Amygdala (tissue), 56 donors: ENCODE data around the gene RRP7A.
"Not testable (repeated sequence)": the region's sequence is repeated elsewhere in the genome, so short reads cannot be mapped to it uniquely, and the experiment has no call there.

ENCODE experiments used
- DNase-seq, 56 donors: peaks; one replicate each; lab custom pipeline; 2025; lab: John Stamatoyannopoulos, UW

RRP7A gene

DNA sequence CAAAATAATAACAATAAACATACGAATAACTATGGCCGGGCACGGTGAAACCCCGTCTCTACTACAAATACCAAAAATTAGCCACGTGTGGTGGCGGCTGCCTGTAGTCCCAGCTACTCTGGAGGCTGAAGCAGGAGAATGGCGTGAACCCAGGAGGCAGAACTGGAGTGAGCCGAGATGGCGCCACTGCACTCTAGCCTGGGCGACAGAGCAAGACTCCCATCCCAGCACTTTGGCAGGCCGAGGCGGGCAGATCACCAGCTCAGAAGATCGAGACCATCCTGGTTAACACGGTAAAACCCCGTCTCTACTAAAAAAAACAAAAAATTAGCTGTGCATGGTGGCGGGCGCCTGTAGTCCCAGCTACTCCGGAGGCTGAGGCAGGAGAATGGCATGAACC lies 17.0 kb upstream of the RRP7A start:
- not testable (repeated sequence) for DNase-seq

DNA sequence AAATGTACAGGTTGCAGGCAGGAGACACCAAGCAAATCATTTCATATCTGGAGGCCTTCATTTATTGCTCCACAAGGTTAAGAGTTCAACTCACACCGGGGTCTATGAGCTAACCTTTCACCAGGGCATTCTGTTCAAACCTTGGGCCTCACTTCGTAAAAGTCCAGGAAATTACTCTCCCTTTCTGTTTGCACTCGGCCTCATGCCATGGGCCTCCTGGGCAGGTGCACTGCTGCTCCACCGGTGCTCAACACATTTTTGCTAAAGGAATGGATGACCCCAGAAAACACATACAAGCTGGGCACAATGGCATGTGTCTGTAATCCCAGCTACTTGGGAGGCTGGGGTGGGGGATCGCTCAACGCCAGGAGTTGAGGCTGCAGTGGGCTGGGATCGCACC lies 16.6 kb upstream of the RRP7A start:
- DNase-seq = no peak

DNA sequence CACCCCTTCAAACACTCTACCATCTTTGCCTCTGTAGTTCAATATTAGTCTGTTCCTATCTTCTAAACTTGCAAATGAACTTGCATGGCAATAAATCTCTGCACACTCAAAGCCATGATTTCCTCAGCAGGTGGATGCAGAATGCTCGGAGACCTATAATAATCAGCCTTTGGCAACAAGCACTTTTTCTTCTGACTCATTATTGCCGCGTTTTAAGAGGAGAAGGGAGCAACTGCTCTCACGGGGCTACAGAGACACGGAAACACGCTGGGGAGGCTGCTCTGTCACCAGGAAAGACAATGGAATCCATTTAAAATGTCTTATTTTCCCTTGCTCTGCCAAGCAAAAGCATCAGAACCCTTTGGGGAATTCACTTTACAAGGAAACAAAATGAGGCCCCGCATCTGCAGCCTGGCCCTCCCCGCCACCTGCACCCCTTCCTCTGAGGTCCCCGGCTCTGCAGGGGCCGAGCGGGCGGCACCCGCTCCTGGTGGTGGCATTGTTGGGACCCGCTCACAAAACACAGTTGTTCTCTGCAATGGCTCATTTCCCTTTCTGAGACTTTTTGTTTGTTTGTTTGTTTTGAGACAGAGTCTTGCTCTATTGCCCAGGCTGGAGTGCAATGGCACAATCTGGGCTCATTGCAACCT lies 15.6 kb upstream of the RRP7A start:
- not testable (repeated sequence) for DNase-seq

DNA sequence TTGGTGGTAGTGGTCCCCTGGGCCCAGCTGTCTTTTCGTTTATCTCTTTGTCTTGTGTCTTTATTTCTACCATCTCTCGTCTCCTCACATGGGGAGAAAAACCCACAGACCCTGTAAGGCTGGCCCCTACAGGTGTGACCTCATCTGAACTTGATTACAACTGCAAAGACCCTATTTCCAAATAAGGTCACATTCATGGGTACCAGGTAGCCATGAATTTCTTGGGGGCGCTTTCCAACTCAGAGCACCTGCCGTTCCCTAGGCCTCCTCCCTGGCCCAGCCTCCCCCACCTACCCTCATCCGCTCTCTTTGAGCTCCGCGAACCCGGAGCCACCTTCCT lies 14.0 kb upstream of the RRP7A start:
- DNase-seq = no peak

DNA sequence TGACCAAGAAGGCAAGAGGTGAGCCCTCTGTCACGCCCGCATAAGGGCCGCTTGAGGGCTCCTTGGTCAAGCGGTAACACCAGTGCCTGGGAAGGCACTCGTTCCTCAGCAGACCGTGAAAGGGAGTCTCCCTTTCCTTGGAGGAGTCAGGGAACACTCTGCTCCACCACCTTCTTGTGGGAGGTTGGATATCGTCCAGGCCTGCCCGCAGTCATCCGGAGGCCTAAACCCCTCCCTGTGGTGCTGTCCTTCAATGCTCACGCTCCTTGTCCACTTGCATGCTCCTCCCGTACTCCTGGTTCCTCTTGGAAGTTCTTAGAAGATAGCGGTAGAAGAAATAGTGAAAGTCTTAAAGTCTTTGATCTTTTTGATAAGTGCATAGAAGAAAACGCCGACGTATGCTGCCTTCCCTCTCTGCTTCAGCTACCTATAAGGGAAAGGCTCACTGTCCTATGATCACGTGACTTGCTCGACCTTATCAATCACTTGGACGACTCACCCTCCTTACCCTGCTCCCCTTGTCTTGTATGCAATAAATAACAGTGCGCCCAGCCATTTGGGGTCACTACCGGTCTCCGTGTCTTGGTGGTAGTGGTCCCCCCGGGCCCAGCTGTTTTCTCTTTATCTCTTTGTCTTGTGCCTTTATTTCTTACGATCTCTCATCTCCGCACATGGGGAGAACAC lies 11.9 kb upstream of the RRP7A start:
- not testable (repeated sequence) for DNase-seq

DNA sequence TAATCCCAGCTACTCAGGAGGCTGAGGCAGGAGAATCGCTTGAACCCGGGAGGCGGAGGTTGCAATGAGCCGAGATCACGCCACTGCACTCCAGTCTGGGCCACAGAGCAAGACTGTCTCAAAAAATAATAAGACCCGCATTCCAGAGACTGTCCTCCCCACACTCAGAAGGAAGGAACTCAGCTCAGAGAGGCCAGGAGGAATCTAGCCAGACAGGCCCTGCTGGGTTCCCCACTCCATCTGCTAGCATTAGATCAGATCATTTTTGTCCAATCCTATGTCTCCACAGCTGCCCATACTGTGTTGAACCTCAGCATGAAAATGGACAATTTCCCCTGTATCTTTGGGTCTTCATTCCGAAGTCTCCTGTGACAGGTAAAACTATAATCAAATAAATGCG lies 9.8 kb upstream of the RRP7A start:
- DNase-seq = not testable (repeated sequence)

DNA sequence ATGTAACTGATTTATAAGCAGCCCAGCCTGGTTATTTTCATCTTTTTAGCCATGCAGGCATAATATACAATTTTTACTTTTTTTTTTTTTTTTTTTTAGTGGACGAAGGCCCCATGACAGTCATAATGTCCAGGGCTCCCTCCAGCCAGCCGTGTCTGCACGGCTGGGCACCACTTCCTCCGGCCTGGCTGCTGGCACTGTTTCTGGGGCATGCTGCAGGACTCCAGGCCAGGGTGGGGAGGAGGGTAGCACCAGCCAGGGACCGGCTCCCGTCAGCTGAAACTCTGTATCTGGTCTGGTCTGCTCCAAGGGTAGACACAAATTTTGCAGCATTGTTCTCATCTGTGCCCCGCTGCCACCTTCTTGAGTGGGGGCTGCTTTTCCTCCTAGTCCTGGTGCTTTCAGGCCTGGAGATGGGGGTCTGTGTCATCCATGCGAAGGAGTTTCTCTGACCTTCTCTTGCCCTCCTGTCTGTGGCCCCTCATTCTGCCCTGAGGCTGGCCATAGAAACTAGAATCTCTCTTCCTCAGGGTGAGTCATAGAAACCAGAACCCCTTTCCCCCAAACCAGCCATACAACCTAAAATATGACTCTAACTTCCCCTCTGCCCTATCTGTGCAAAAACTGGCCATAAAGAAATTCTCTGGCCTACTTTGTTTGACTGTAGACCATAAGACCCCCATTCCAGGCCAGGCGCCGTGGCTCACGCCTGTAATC lies 9.2 kb upstream of the RRP7A start:
- peak in 12 of 56 donors; percentile 5 to 53 (median 32) for DNase-seq

DNA sequence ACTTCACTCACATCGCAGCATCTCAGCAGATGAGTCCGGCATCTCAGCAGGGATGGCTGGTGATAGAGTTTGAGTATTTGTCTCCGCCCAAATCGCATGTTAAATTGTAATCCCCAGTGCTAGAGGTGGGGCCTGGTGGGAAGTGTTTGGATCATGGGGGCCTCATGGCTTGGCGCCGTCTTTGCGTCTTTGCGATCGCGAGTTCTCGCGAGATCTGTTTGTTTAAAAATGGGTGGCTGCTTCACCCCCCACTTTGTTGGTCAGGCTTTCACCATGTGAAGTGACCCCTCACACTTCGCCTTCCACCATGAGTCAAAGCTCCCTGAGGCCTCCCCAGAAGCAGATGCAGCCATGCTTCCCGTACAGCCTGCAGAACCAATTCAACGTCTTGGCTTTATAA lies 3.0 kb upstream of the RRP7A start:
- DNase-seq = no peak

DNA sequence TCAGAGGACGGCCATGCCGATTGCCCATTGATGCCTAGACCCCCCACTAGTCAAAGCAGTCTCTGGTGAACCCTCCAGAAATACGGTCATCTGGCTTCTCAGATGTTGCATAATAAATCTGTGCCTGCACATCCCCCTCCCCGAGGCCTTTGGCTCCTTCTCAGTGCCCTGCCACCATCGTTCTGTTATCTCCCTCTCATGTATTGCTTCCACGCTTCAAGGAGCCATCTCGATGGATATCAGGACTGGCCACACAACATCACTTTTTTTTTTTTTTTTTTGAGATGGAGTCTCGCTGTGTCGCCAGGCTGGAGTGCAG lies 1.6 kb upstream of the RRP7A start:
- DNase-seq = no peak

DNA sequence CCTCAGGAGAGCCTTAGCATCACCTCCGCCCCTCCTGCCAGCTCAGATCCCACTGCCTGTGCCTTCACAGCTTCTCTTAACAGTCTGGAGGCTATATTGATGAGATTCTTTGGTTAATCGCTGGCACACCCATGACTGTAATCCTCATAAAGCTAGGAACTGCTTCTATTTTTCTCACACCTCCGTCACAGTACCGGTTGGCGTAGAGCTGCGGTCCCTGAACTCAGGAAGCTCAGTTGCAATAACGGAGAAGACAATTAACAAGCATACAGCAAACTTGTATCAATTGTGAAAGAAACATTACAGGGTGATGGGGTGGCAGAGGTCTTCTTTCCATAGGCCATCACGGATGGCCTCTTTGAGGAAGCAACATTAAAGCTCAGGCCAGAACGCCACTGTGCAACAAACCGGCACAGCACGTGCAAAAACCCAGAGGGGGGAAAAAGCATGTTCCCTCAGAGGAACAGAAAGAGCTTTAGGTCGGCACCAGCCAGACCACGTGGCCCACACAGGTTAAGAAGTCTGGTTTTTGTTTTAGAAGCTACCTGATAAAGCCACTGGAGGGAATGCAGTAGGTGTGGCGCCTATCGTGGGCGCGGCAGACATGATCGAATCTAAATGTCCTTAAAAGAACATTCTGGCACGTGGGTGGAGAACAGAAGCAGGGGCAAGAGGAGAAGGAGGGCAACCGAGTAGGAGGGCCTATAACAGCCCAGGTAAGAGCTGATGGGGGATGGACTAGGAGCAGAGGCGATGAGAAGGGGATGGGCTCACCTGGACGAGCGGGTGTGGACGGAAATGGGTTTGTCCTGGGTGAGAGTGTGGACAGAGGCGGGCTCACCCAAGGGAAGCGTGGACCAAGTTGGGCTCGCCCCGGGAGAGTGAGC lies 715 bp downstream of the RRP7A start:
- DNase-seq = not testable (repeated sequence)

DNA sequence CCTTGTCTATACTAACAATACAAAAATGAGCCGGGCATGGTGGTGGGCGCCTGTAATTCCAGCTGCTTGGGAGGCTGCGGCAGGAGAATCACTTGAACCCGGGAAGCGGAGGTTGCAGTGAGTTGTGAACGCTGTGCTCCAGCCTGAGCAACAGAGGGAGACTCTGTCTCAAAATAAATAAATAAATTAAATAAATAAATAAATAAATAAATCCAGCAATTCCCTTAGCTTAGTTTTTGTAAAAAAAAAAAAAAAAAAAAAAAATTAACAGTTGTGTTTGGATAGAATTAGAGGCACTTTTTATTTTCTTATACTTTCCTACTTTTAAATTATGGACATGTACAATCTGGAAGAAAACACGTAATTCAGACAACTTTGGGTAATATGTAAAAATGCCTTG lies 2.5 kb downstream of the RRP7A start:
- DNase-seq = not testable (repeated sequence)

DNA sequence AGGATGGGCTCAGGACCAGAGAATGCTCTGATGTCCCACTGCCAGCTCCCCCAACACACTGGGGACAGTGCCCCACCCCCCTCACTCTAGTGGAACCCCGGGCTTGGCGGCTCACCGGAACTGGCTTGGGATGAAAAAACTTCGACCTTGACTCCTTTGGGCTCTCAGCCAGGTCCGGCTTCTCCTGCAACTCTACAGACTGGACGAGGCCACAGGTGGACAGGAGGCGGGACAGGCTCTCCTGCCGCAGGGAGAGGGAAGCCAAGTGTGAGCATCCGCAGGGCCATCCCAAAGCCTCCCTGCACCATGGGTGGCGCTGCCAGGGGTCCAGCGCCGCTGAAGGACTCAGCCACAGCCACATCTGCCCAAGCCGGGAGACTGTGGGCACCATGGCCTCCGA lies 3.7 kb downstream of the RRP7A start:
- no peak for DNase-seq

DNA sequence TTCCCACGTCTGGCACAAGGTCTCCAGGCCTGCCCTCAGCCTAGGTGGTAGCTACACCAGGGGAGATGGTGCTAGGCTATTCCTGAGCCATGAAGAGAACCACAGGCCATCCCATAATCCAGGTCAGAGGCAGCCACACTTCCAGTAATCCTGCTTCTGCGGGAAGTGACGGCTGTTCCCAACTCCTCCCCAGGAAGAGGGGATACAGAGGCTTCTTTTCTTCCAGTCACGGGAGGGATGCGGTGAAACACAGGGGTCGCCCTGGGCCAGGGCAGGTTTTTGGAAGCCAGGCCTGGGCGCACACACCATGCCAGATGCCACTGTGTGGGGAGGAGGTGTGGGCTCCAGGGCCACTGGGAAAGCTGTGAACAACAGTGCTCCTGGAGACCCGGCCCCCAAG lies 4.3 kb downstream of the RRP7A start:
- not testable (repeated sequence) for DNase-seq

DNA sequence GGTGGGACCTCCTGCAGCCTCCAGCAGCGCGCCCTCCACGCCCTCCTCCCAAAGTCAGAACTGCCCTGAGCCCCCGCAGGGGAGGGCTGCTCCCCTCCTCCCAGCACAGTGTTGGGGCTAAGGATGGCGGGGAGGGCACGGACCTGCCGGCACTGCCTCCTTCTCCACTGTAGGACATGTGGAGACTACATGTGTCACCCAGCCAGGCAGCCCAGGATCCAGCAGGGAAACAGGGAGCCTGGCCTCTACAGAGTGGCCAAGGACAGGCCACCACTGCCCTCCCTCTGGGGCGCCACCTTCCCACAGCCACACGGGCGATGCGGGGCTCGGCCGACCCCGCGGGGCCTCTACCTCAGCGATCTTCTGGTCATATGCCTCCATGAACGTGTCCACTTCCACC lies 5.3 kb downstream of the RRP7A start:
- DNase-seq = not testable (repeated sequence)

- peak in 14 of 56 donors; percentile 2 to 43 (median 22) for DNase-seq
These were observed 7.2 kb downstream of the RRP7A start for GRCh38 chr22:42512273-42512990.

DNA sequence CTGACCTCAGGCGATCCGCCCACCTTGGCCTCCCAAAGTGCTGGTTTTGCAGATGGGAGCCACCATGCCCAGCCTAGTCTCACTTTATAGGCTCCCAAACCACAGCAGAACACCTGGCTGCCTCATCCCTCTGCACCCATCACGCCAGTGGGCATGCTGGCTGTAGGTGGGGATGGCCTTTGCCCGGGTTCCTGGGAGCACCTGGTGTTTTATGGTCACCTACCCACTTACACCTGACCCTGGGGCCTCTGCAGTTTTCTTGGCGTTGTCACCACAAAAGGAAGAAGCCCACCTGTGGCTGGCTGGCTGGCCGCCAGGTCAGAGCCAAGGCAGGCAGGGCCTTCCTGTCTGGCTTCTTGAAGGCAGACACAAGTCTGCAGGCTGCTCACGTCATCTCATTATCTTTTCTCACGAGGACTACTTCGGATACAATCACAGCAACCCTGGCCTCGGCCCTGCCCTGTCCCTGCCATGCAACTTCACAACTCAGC lies 8.2 kb downstream of the RRP7A start:
- DNase-seq = no peak

- no peak for DNase-seq
These were observed 10.0 kb downstream of the RRP7A start for GRCh38 chr22:42509548-42509947.

DNA sequence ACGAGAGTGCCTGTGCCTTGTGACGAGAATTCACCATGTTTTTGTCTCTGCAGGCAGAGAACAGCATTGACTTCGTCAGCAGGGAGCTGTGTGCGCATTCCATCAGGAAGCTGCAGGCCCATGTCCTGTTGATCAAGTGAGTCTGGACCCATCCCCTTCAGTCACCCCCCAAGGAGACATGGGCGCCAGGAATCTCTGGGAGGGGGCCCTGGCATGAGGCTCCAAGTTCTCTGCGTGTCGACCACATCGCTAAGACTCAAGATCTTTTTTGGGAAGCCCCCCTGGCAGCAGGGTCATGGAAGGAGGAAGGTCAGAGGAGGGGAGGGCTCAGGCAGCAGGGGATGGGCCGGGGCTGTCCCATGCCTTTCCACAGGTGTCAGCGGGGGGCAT lies 10.6 kb downstream of the RRP7A start:
- DNase-seq = not testable (repeated sequence)

GRCh38 chr22:42508327-42508974 lies 11.1 kb downstream of the RRP7A start:
- not testable (repeated sequence) for DNase-seq

DNA sequence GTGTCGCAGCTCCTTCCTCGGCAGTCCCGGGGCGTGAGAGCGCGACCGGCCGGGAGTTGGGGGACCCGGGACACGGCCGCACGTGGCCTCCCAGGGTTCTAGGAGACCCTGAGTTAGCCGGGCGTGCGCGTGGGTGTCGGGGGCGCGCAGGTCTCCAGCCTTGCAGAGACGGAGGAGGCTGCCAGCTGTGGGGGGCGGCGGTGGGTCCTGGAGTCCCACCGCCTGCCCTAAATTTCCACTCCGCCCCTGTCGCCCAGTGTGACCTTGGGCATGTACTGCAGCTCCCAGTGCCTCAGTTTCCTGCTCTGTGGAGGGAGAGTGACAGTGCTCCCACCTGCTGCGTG lies 18.8 kb downstream of the RRP7A start:
- DNase-seq = no peak
